GM12878 (cell line): Measurements from ENCODE around the gene IRF2. TPM values are rescaled to one million over a fixed set of nuclear protein-coding genes. Genes with fewer than 3 reads are reported as not detected.
A peak's percentile ranks its signal among the peaks of the same experiment; 100 is the strongest.

Experiments
- ATAC-seq: fragments of 200-7000 bp; cut with Tn5 transposase; 3 replicates; pipeline ENCODE4 v1.9.1; 2020; ENCODE audit warnings: mild to moderate bottlenecking, moderate library complexity
- BruUV-seq: library from RNA; stranded (reverse); fragments of 400-500 nt; replicated peaks from 2 replicates; lab custom pipeline; 2021; lab: Mats Ljungman, UMichigan
- CTCF ChIA-PET: fragments of 300-600 bp; sonication (Branson Sonifier 250); formaldehyde crosslinking; extraction: SDS; loops from one replicate; lab custom pipeline; 2021; ENCODE audit warnings: inconsistent platforms; lab: Yijun Ruan, JAX
- POLR2A ChIA-PET: fragments of 350-600 bp; formaldehyde crosslinking; extraction: SDS; loops from one replicate; lab custom pipeline; 2021; ENCODE audit warnings: inconsistent platforms; lab: Charles Lee
- RAD21 ChIA-PET: fragments of 300-600 bp; sonication (Branson Sonifier 250); formaldehyde crosslinking; loops from one replicate; lab custom pipeline; 2023; ENCODE audit warnings: antibody characterized with exemption; ENCODE audit not compliant: unreplicated experiment; lab: Charles Lee
- SMC1A ChIA-PET: fragments of 300-600 bp; sonication (Branson Sonifier 250); formaldehyde crosslinking; loops from one replicate; lab custom pipeline; 2023; ENCODE audit not compliant: unreplicated experiment, uncharacterized antibody; lab: Charles Lee
- DNase-seq: peaks from one replicate; pipeline ENCODE4 v3.0.0-alpha.2; 2011; ENCODE audit warnings: low read depth, low spot score
- FAIRE-seq: peaks from 3 replicates; lab custom pipeline; 2011; peaks lifted over from hg19 to GRCh38; lab: Jason Lieb, UNC
- H2AFZ ChIP-seq: 2 replicates; pipeline ENCODE4 v1.6.0; 2011; ENCODE audit warnings: low read depth, low read length, control low read depth; ENCODE audit not compliant: control insufficient read depth
- H3K27ac ChIP-seq: 2 replicates; pipeline ENCODE4 v1.5.1; 2011; ENCODE audit warnings: control low read depth; ENCODE audit not compliant: control insufficient read depth, insufficient read depth
- H3K27me3 ChIP-seq, 2 experiments: replicated peaks in 1 of 2; 2 replicates each; pipeline versions ENCODE4 v1.6.0 to v1.6.1; 2011; ENCODE audit warnings: low read length in 1 of 2; ENCODE audit not compliant: control insufficient read depth in 2 of 2, insufficient read depth in 2 of 2
- H3K36me3 ChIP-seq, 2 experiments: 2 replicates each; pipeline ENCODE4 v1.5.1; 2011; ENCODE audit warnings: low read length in 1 of 2; ENCODE audit not compliant: control insufficient read depth in 2 of 2, insufficient read depth in 2 of 2
- H3K4me1 ChIP-seq: 2 replicates; pipeline ENCODE4 v1.6.1; 2011; ENCODE audit warnings: mild to moderate bottlenecking, low read length, moderate library complexity, mixed read lengths; ENCODE audit not compliant: control insufficient read depth, insufficient read depth
- H3K4me2 ChIP-seq: 2 replicates; pipeline ENCODE4 v1.6.0; 2011; ENCODE audit warnings: control low read depth; ENCODE audit not compliant: control insufficient read depth, insufficient read depth
- H3K4me3 ChIP-seq: fragments of 200-600 bp; sonication (generic); 2 replicates; pipeline ENCODE4 v1.5.1; 2016
- H3K79me2 ChIP-seq: 2 replicates; pipeline ENCODE4 v1.6.0; 2011; ENCODE audit warnings: low read length; ENCODE audit not compliant: control insufficient read depth, insufficient read depth
- H3K9ac ChIP-seq: 2 replicates; pipeline ENCODE4 v1.8.0; 2011; ENCODE audit warnings: low read length, control low read depth, mixed read lengths; ENCODE audit not compliant: control insufficient read depth, insufficient read depth
- H3K9me3 ChIP-seq: replicated peaks from 3 replicates; pipeline ENCODE4 v1.5.1; 2011; ENCODE audit warnings: mild to moderate bottlenecking, low read length; ENCODE audit not compliant: control insufficient read depth, insufficient read depth
- H4K20me1 ChIP-seq: 2 replicates; pipeline ENCODE4 v1.6.0; 2011; ENCODE audit not compliant: control insufficient read depth, insufficient read depth
- ATF7 ChIP-seq: fragments of 450-650 bp; IDR thresholded peaks from 2 replicates; pipeline ENCODE4 v1.6.1; 2016; ENCODE audit warnings: low read depth, mild to moderate bottlenecking
- ETV6 ChIP-seq, 2 experiments: fragments of 450-650 bp in 1 of 2; IDR thresholded peaks in 1 of 2; conservative IDR thresholded peaks in 1 of 2; 2 replicates each; pipeline ENCODE4 v1.6.1; 2014; ENCODE audit warnings: antibody characterized with exemption in 1 of 2, borderline replicate concordance in 1 of 2, low read depth in 1 of 2, mild to moderate bottlenecking in 1 of 2, moderate library complexity in 1 of 2
- KAT2A ChIP-seq: conservative IDR thresholded peaks from 2 replicates; pipeline ENCODE4 v1.6.1; 2011; ENCODE audit warnings: low read depth, low read length; ENCODE audit not compliant: control insufficient read depth
- KLF5 ChIP-seq: fragments of 450-650 bp; IDR thresholded peaks from 2 replicates; pipeline ENCODE4 v1.6.1; 2014; ENCODE audit warnings: mild to moderate bottlenecking; ENCODE audit not compliant: partially characterized antibody
- MTA2 ChIP-seq: fragments of 450-650 bp; IDR thresholded peaks from 2 replicates; pipeline ENCODE4 v1.6.1; 2016; ENCODE audit warnings: low read depth, mild to moderate bottlenecking, moderate library complexity
- MXI1 ChIP-seq: fragments of 150-350 bp; IDR thresholded peaks from 2 replicates; pipeline ENCODE4 v1.6.1; 2011; ENCODE audit warnings: low read depth, mild to moderate bottlenecking, inconsistent platforms, low read length, improper control_type of control experiment
- NBN ChIP-seq: fragments of 450-650 bp; IDR thresholded peaks from 2 replicates; pipeline ENCODE4 v1.6.1; 2016
- POLR2AphosphoS2 ChIP-seq: IDR thresholded peaks from 2 replicates; pipeline ENCODE4 v1.6.1; 2011; ENCODE audit warnings: low read depth, mild to moderate bottlenecking, low read length, improper control_type of control experiment, moderate library complexity
- RELB ChIP-seq: fragments of 450-650 bp; IDR thresholded peaks from 2 replicates; pipeline ENCODE4 v1.6.1; 2017; ENCODE audit warnings: low read depth, mild to moderate bottlenecking, moderate library complexity
- ZBED1 ChIP-seq: IDR thresholded peaks from 2 replicates; pipeline ENCODE4 v1.6.1; 2016; ENCODE audit warnings: borderline replicate concordance
- ZNF687 ChIP-seq: fragments of 450-650 bp; IDR thresholded peaks from 2 replicates; pipeline ENCODE4 v1.6.1; 2017; ENCODE audit warnings: mild to moderate bottlenecking, moderate library complexity
- ZZZ3 ChIP-seq: IDR thresholded peaks from 2 replicates; pipeline ENCODE4 v1.6.1; 2011; ENCODE audit warnings: low read depth; ENCODE audit not compliant: control insufficient read depth, insufficient read length
- WGBS: methylation state at CpG from one replicate; pipeline ENCODE4 v1.1.6; 2016; ENCODE audit warnings: low lambda C conversion rate; ENCODE audit not compliant: insufficient replicate concordance, insufficient coverage; ENCODE audit errors: missing lambda C conversion rate; 5-methylcytosine and 5-hydroxymethylcytosine counted together
- in situ Hi-C: fragments of 300-500 bp; cut with MboI; formaldehyde crosslinking; loops from 9 replicates; pipeline ENCODE4 v1.14.3; 2018; ENCODE audit warnings: mixed read lengths
- intact Hi-C: fragments of 100-400 bp; cut with micrococcal nuclease; formaldehyde crosslinking; loops from one replicate; pipeline ENCODE4 v1.14.2; 2022; ENCODE audit not compliant: unreplicated experiment
- polyA plus RNA-seq, 11 experiments: library from polyadenylated mRNA; depleted of rRNA in 4 of 11; unstranded in 6 of 11; stranded (reverse) in 5 of 11; fragments of >200 nt; fragmentation: Nextera tagmentation in 4 of 11; fragmentation: Illumina TruSeq in 1 of 11; extraction: Ambion mirVana in 4 of 11; extraction: Trizol in 1 of 11; gene quantifications; 1 replicate in 1 of 11; 2 replicates in 10 of 11; pipeline versions ENCODE4 v1.2.1 to v1.2.3, GENCODE V29; 2011 to 2016; ENCODE audit warnings: inconsistent platforms in 2 of 11, missing spikeins in 2 of 11, low read depth in 1 of 11
- total RNA-seq, 4 experiments: library from RNA; depleted of rRNA in 3 of 4; stranded (reverse); fragments of >200 nt in 3 of 4; fragmentation: Illumina TruSeq in 1 of 4; extraction: Trizol in 1 of 4; gene quantifications; 2 replicates each; pipeline versions ENCODE4 v1.2.1 to v1.2.3, GENCODE V29; 2013 to 2021

The IRF2 gene
- total and polyA plus RNA-seq, 10 of the 15 experiments (the other 5 are each of a cell fraction or from before 2014, with no cell fraction given) = 45.1 to 99.3 (median 58.9) TPM

GRCh38 chr4:184349283-184350039 lies 124.9 kb downstream of the IRF2 start (continued):
- TF ChIP-seq ETV6 (conservative IDR thresholded peaks at IDR 0.05 in 1 of 2, IDR thresholded peaks at IDR 0.05 in 1 of 2; ENCODE audit: borderline replicate concordance in 1 of 2, low read depth in 1 of 2) = peak in 1 of 2 experiments; percentile 66; a peak in 2 of 4 replicates
- peak; percentile 46; the same call in 1 of the 2 replicates for TF ChIP-seq NBN
- TF ChIP-seq ZZZ3 = no peak
- TF ChIP-seq, all 136 proteins: peak for 10

GRCh38 chr4:184348311-184349233 lies 125.8 kb downstream of the IRF2 start:
- FAIRE-seq (no peak), DNase-seq (peak; percentile 32), ATAC-seq (no peak)
- H3K4me2 ChIP-seq = peak overlapping the region; percentile 94
- no peaks in the 10 kb centered on the region; the same call in 2 of the 3 replicates for H3K9me3 ChIP-seq
- RAD21 ChIA-PET = interaction anchor here (1.0 to 14.9 kb wide), 18 partner anchors 18 to 502 kb away, joined by 3 to 419 read pairs (median 24); partner anchors contain the start of gene IRF2
- 67% methylated on average over 15 of the region's 15 CpGs for WGBS
- H3K36me3 ChIP-seq = no peaks in the 10 kb centered on the region; a peak in 3 of 4 replicates
- peaks cover 57% of the 10 kb centered on the region for H3K4me1 ChIP-seq
- peak overlapping the region; percentile 90 for H3K9ac ChIP-seq
- H2AFZ ChIP-seq = no peak overlapping the region
- POLR2A ChIA-PET = interaction anchor here (0.5 to 16.9 kb wide), 15 partner anchors 18 to 651 kb away, joined by 3 to 445 read pairs (median 23); no protein-coding TSS in a partner anchor
- H3K4me3 ChIP-seq = peak overlapping the region; percentile 89
- H4K20me1 ChIP-seq = no peaks in the 10 kb centered on the region
- SMC1A ChIA-PET = interaction anchor here (0.8 to 17.5 kb wide), 28 partner anchors 13 to 385 kb away, joined by 3 to 411 read pairs (median 5); partner anchors contain the start of genes CENPU and IRF2
- no TSS peak for BruUV-seq
- CTCF ChIA-PET = interaction anchor here (0.8 to 13.5 kb wide), 16 partner anchors 19 to 386 kb away, joined by 3 to 166 read pairs (median 6); partner anchors contain the start of gene CENPU
- H3K79me2 ChIP-seq = peaks cover 97% of the 10 kb centered on the region
- intact Hi-C loops = loop anchor here (1.0 kb wide), 2 partner anchors 34 to 190 kb away; no protein-coding TSS in a partner anchor
- peak overlapping the region; percentile 99 for H3K27ac ChIP-seq
- in situ Hi-C loops = loop anchor here (5.0 kb wide), 2 partner anchors 66 to 124 kb away; partner anchors contain the start of gene IRF2
- H3K27me3 ChIP-seq = no peaks in the 10 kb centered on the region
- TF ChIP-seq ZNF687 = peak; percentile 74; the same call in 1 of the 2 replicates
- 0 out of 2 replicates have a peak, but pooled peaks have one; percentile 18 for TF ChIP-seq NBN
- TF ChIP-seq POLR2AphosphoS2 = no peak
- TF ChIP-seq KLF5 = no peak
- no peak for TF ChIP-seq RELB
- 0 out of 2 replicates have a peak, but pooled peaks have one; percentile 9 for TF ChIP-seq MXI1
- TF ChIP-seq ATF7 = no peak
- TF ChIP-seq MTA2 = no peak
- TF ChIP-seq KAT2A = no peak
- no peak for TF ChIP-seq ZBED1
